Muscle of leg (tissue), 9 donors: ENCODE results near the gene MCM8. TPM values are rescaled to one million over a fixed set of nuclear protein-coding genes. Genes with fewer than 3 reads are reported as not detected.

ENCODE experiments used
- polyA plus RNA-seq, 8 donors: library from polyadenylated mRNA; unstranded; fragments of 120-200 nt; gene quantifications; one replicate each; pipeline versions ENCODE4 v1.2.1 to v1.2.3, GENCODE V29; 2013; ENCODE audit warnings: inconsistent platforms in 1 of 8, low replicate concordance in 1 of 8; ENCODE audit not compliant: insufficient read length in 8 of 8, insufficient read depth in 1 of 8
- total RNA-seq: library from RNA; stranded (reverse); fragments of 120-200 nt; gene quantifications from one replicate; pipeline ENCODE4 v1.2.4, GENCODE V29; 2013

The MCM8 gene
- total and polyA plus RNA-seq, 9 donors: 7.9 to 11.7 (median 9.1) TPM

Other genes starting within 250 kb of the MCM8 start
- gene SHLD1, start 200.3 kb upstream of the MCM8 start, total RNA-seq: 4.3 TPM
- 1 to 10 TPM; 5.1 to 8.0 (median 6.2) TPM for gene SHLD1, start 200.3 kb upstream of the MCM8 start, polyA plus RNA-seq
- not detected for gene CHGB, start 39.1 kb upstream of the MCM8 start, total RNA-seq
- gene CHGB, start 39.1 kb upstream of the MCM8 start, polyA plus RNA-seq: 1 to 10 TPM in 1 of 8 donors, under 1 TPM in 7; 0.07 to 2.7 (median 0.29) TPM
- gene TRMT6, start 119 bp upstream of the MCM8 start, total RNA-seq: 7.6 TPM
- gene TRMT6, start 119 bp upstream of the MCM8 start, polyA plus RNA-seq: 10 to 100 TPM in 7 of 8 donors, 1 to 10 TPM in 1; 9.0 to 12.1 (median 10.7) TPM
- gene CRLS1, start 55.5 kb downstream of the MCM8 start, total RNA-seq: 64.1 TPM
- gene CRLS1, start 55.5 kb downstream of the MCM8 start, polyA plus RNA-seq: 10 to 100 TPM; 50.3 to 72.4 (median 56.9) TPM
- under 0.01 TPM for gene LRRN4, start 103.4 kb downstream of the MCM8 start, total RNA-seq
- under 1 TPM; 0.07 to 0.38 (median 0.21) TPM for gene LRRN4, start 103.4 kb downstream of the MCM8 start, polyA plus RNA-seq
- 0.58 TPM for gene FERMT1, start 172.4 kb downstream of the MCM8 start, total RNA-seq
- 1 to 10 TPM in 2 of 8 donors, under 1 TPM in 6; 0.23 to 2.6 (median 0.36) TPM for gene FERMT1, start 172.4 kb downstream of the MCM8 start, polyA plus RNA-seq